Mammary epithelial cell (primary cell): Measurements from ENCODE around the gene TMEM252.

Experiments used
- EZH2 ChIP-seq: IDR thresholded peaks from 2 replicates; pipeline ENCODE4 v1.6.1; 2012; ENCODE audit warnings: low read length, inconsistent platforms, borderline replicate concordance
- TF ChIP-seq, protein P1 (sequence below), 2 donors: IDR thresholded peaks in 1 of 2; conservative IDR thresholded peaks in 1 of 2; 2 replicates each; pipeline ENCODE4 v1.5.1; 2011 to 2012; ENCODE audit warnings: inconsistent platforms in 2 of 2, low read length in 2 of 2, mild to moderate bottlenecking in 2 of 2, control low read depth in 1 of 2, low read depth in 1 of 2; ENCODE audit not compliant: insufficient read depth in 1 of 2; ENCODE audit errors: extremely low read depth in 1 of 2

- TF ChIP-seq, protein P1, sequence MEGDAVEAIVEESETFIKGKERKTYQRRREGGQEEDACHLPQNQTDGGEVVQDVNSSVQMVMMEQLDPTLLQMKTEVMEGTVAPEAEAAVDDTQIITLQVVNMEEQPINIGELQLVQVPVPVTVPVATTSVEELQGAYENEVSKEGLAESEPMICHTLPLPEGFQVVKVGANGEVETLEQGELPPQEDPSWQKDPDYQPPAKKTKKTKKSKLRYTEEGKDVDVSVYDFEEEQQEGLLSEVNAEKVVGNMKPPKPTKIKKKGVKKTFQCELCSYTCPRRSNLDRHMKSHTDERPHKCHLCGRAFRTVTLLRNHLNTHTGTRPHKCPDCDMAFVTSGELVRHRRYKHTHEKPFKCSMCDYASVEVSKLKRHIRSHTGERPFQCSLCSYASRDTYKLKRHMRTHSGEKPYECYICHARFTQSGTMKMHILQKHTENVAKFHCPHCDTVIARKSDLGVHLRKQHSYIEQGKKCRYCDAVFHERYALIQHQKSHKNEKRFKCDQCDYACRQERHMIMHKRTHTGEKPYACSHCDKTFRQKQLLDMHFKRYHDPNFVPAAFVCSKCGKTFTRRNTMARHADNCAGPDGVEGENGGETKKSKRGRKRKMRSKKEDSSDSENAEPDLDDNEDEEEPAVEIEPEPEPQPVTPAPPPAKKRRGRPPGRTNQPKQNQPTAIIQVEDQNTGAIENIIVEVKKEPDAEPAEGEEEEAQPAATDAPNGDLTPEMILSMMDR (conservative IDR thresholded peaks at IDR 0.05 in 1 of 2, IDR thresholded peaks at IDR 0.05 in 1 of 2; ENCODE audit: extremely low read depth in 1 of 2, insufficient read depth in 1 of 2, low read depth in 1 of 2, low read length in 2 of 2), result no peak
- no peak for TF ChIP-seq EZH2
Observed at GRCh38 chr9:68540712-68541535, at the start of gene TMEM252.
